Cardiac septum (tissue), 1 donor: ENCODE results near the gene SLC9B2. TPM values are rescaled to one million over a fixed set of nuclear protein-coding genes. Genes with fewer than 3 reads are reported as not detected.

ENCODE experiments used
- DNase-seq: peaks from one replicate; pipeline ENCODE4 v3.0.0-alpha.2; 2020; ENCODE audit warnings: low spot score
- intact Hi-C: fragments of 100-400 bp; cut with DNase I; formaldehyde crosslinking; loops from one replicate; pipeline ENCODE4 v1.14.0; 2022
- long read RNA-seq: library from polyadenylated mRNA; unstranded; transcript quantifications from one replicate; pipeline ENCODE4 v2.0.0, GENCODE V29; 2021
- total RNA-seq: library from RNA; stranded (reverse); fragmentation: NEBNext Ultra II Directional; extraction: Animal tissue kit (Norgen Biotek cat#: 25700); gene quantifications from one replicate; pipeline ENCODE4 v1.2.1, GENCODE V29; 2021
- donor health status: DM: no; HTN: no; CAD: no.

SLC9B2 gene
- 6.4 TPM for total RNA-seq
- long read RNA-seq, partial matches to known transcripts, result 1 of 3 reads
- long read RNA-seq, other reads (novel, unspliced or antisense), result 2 of 3 reads

DNA sequence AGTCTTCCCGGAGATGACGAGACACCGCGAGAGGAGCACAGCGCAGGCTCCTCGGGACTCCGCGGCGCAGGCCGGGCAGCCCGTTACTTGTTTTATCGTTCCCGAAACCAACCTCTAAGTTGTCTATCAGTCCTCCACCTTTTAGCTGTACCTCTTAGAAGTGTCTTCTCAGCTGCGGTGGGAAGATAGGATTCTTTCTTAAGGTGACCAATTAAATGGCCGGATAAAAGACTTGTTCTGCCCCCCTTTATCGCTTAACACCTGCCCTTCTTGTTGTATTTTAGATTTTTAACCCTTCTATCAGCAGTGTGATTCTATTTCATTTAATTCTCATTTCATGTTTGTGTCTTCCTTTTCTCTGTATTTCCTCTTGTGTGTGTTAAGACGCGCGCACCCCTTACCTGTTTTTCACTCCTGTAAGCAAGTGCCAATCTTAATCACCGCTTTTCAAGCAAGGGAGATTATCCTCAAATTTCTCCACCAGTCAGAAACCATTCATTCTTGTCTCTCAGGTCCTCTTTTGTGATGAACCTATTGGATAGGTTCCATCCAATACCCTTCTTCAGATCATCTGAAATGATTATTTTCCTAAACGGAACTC, at the start of gene SLC9B2:
TSS of gene SLC9B2 (minus strand) at position 15 of the 601 bp plus-strand sequence. CDS start 9,211 bp downstream, outside the sequence.
- no peak for DNase-seq
- intact Hi-C loops, result loop anchor here (5.0 to 10.0 kb wide), 3 partner anchors 65 to 732 kb away; partner anchors contain the start of genes SLC39A8 and UBE2D3

DNA sequence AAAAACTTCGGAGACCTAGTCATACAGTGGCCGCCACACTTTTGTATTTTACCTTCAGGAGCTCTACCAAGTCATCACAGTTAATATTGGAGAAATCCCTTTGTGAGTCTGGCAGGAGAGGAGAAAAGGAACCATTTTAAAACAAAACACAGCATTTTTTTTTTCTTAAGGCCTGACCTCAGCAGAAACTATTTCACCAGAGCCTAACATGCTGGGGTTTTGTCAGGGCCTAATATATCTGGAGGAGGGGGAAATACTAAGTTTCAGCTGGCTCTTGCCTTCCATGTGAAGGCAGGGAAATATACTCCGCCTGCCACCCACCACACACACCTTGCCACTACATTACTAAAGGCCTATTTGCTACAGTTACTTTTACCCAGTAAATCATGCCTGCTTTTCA, 49.6 kb upstream of the SLC9B2 start:
- DNase-seq, result no peak
- intact Hi-C loops, result no loop called here

- DNase-seq, result no peak
- intact Hi-C loops, result no loop called here
Observed at GRCh38 chr4:103123114-103123513, 46.6 kb upstream of the SLC9B2 start.

DNA sequence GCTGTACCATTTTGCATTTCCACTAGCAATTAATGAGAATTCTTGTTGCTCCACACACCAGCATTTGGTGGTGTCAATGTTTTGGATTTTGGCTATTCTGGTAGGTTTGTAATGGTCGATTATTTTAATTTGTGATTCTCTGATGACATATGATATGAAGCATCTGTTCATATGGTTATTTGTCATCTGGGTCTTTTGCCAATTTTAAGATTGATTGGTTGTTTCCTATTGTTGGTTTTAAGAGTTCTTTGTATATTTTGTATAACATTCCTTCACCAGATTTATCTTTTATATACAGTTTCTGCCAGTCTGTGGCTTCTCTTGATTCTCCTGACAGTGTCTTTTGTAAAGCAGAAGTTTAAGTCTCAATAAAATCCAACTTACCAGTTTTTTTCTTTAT, 41.6 kb upstream of the SLC9B2 start:
- DNase-seq, result no peak
- intact Hi-C loops, result no loop called here

GRCh38 chr4:103111598-103111997, 35.0 kb upstream of the SLC9B2 start:
- intact Hi-C loops, result no loop called here
- no peak for DNase-seq

- DNase-seq, result no peak
- intact Hi-C loops, result no loop called here
Observed at GRCh38 chr4:103108542-103108941, 32.0 kb upstream of the SLC9B2 start.

DNA sequence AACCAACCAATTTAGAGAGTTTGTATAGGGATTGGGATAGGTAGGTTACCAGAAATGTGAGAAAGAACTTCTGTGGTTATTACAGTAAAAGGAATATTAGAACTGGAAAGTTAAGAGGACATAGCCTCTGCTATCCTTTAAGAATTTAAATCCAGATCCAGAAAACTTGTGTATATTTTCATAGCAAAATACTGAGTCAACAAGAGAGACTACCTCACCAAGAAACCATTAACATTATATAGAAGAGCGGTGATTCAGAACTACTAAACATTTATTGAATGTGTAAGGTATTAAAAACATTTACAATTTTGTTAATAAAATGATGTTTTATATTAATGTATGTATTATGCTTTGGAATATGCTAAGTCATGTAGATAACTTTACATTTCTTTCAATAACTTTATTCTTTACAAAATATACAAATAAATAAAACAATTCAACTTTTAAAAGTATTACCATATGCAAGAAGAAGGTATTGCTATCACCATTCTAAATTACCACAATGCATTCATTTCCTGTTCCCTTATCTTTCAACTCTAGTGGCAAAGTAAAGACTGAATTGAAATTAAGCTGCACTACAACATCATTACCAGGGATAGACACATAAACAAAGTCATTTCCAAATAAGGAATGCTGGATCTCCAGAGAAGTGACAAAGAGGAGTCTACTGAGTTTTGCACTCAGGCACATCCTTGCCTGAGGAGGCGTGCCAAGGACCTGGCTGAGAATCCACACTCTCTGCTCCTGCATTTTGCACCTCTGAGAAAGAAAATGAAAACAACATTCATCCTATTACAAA, 29.2 kb upstream of the SLC9B2 start:
- intact Hi-C loops, result no loop called here

DNA sequence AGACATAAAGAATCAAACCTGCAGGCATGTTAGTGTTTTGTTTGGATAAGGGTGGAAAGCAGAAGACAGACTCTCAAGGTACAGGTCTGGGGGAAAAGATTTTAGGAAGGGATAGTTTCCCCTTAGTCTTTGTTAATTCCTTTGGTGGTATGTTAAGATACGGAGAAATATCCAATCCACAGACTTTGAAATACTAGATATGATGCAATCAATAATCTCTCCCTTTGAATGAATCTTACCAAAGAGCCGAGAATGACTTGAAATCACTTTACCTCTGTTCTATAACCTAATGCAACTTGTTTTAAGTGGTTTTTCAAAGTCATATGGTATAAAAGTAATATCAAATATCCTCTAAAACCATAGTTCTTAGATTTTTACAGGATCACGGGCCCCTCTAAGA, 28.3 kb upstream of the SLC9B2 start:
- intact Hi-C loops, result no loop called here
- DNase-seq, result no peak

More for the DNA sequence above, 29.2 kb upstream of the SLC9B2 start:
- DNase-seq, result no peak

GRCh38 chr4:103100691-103101090, 24.1 kb upstream of the SLC9B2 start:
- no peak for DNase-seq
- intact Hi-C loops, result no loop called here

GRCh38 chr4:103099691-103100392, 23.3 kb upstream of the SLC9B2 start, which contains the start of gene BDH2:
Gene BDH2, minus strand, starts transcription at chr4:103099834. Its CDS starts 3,580 bp downstream, at chr4:103096254.
- DNase-seq, result no peak
- intact Hi-C loops, result loop anchor here (5.0 to 10.0 kb wide), 4 partner anchors 53 to 653 kb away; partner anchors contain the start of genes CISD2 and SLC9B1

DNA sequence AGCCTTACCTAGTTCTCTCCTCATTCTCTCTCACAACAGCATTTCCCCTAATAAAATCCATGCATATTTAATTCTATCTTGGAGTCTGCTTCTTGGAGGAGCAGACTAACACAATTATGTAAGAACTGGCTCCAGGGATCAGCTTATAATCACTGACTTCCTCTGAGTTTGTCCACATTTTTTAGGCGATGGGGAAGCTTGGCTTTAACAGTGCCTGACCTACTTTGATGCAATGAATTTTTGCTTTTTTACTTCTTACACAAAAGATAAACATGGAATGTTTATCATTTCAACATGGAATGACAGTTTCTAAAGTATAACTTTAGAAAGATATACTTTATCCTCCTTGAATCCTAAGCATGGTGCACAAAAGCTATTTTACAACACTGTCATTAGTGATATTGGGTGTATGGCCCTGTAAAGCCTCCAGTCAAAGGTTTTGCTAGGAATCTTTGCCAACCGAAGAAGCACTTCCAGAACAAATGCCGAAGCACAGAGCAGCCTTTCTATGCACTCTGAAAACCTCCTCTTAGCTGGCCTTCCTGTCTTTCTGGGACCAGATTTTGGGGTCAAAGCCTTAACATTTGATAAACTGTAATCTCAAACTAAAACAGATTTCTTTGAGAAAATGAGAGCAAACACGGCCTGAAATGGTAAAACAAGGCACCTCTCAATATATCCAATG, 22.3 kb upstream of the SLC9B2 start:
- DNase-seq, result no peak
- intact Hi-C loops, result loop anchor here (5.0 to 10.0 kb wide), 4 partner anchors 52 to 652 kb away; partner anchors contain the start of genes CISD2 and SLC9B1

- no peak for DNase-seq
- intact Hi-C loops, result loop anchor here (5.0 to 10.0 kb wide), 4 partner anchors 51 to 651 kb away; partner anchors contain the start of genes CISD2 and SLC9B1
Observed at GRCh38 chr4:103098341-103098740, 21.8 kb upstream of the SLC9B2 start.

- intact Hi-C loops, result loop anchor here (5.0 to 10.0 kb wide), 4 partner anchors 50 to 650 kb away; partner anchors contain the start of genes CISD2 and SLC9B1
- DNase-seq, result no peak
Observed at GRCh38 chr4:103097112-103097511, 20.6 kb upstream of the SLC9B2 start.

DNA sequence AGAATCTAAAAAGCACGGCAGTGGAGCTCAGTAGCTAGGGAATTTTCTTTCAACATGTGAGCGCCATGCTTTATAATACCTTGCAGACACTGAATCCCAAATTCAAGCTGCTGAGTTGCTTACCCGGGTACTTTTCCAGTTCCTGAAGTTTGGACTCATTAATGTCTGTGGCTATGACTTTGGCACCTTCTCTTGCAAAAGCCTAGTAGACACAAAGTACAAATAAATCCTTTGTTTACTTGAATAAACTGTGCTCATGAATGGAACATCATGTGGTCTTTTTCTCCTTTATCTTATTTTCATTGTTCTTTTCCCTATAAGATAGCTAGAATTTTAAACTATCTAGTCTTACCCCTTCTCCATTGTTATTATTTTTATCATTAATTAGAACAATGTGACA, 18.5 kb upstream of the SLC9B2 start:
- intact Hi-C loops, result loop anchor here (5.0 to 10.0 kb wide), 4 partner anchors 48 to 648 kb away; partner anchors contain the start of genes CISD2 and SLC9B1
- no peak for DNase-seq

DNA sequence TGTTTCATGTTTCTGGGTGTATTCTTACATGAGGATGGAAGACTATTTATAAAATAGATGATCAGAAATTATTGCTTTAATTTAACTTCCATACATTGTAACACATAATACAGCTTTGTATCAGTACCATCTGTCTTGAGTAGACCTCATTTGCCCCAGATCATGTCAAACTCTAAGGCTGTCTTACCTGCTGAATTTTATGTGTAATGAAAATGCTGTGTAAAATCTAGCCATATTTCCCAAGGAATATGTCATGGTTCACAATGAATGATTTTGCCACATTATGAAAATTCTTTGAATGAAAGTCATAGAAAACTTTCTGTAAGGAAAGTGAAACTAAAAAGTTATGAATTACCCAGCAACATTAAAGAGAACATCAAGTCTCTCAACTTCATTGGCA, 15.7 kb upstream of the SLC9B2 start:
- DNase-seq, result no peak
- intact Hi-C loops, result loop anchor here (5.0 to 10.0 kb wide), 3 partner anchors 227 to 660 kb away; partner anchors contain the start of gene CISD2

DNA sequence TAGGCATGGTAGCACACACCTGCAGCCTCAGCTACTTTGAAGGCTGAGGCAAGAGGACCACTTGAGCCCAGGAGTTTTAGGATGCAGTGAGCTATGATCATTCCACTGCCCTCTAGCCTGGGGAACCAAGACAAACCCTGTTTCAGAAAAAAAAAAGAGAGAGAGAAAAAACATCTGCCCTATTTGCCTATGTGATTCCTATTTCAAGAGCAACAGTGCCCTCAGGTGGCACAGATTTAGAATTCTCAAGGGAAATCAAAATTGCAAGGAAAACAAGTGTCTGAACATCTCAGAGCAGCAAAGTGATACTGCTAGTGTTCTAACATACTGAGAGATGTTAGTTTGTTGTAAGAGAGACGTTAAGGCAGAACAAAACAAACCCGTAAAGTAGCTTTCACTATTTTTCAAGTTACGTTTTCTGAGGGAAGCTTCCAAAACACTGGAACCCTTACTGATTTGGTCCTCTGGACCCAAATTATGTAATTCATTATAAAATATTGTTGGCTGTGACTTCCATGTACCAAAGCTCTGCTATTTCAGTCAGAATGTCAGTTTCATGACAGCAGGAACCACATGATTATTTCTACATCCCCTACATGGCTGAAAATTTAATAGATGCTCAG, 15.2 kb upstream of the SLC9B2 start:
- intact Hi-C loops, result loop anchor here (5.0 to 10.0 kb wide), 3 partner anchors 227 to 659 kb away; partner anchors contain the start of gene CISD2
- DNase-seq, result no peak

DNA sequence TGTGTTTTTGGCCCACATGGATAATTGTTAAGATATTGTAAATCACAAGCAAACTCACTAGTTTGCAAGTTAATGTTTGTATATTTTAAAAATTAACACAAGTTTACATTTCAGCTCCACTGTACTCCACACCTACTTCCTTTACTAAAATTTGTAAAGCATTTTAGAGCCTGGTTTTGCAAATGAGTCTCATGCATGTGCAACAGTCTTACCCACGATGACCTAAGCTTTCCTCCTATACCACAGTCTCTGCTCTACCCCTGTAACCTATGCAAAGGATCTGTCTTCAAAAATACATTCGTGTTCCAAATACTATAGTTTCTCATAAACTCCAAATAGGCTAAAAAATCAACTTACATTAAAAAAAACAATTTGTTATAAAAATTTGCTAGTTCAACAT, 12.9 kb upstream of the SLC9B2 start:
- intact Hi-C loops, result no loop called here
- DNase-seq, result no peak

DNA sequence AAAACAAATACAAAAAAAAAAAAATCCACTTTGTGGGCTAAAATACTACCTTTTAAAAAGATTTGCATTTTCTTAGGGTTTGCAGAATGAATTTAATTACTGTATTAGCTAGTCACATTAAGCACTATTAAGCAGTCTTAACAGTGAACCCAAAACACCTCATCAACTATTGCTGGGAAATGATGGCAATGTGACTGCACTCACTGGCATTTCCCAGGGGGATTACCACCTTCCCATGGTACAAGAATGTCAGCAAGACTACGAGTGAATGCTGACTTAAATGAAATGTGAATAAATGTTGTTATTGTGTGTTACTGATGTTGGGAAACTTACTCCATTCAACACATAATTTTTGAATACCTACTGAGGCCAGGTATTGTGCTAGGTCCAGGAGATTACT, 10.0 kb upstream of the SLC9B2 start:
- intact Hi-C loops, result no loop called here
- DNase-seq, result no peak
